ENCODE results near the gene PLA2G3.
A peak's percentile ranks its signal among the peaks of the same experiment; 100 is the strongest.
"Not testable (repeated sequence)": the region's sequence is repeated elsewhere in the genome, so short reads cannot be mapped to it uniquely, and the experiment has no call there.

PLA2G3 gene

GRCh38 chr22:31106731-31107177 is 33.6 kb downstream of the PLA2G3 start:
- DNase-seq (ENCODE audit: insufficient read length, low spot score) (no peak), FAIRE-seq (no peak)
- TF ChIP-seq POLR2A (IDR thresholded peaks at IDR 0.05; ENCODE audit: low read depth, low read length) = no peak

GRCh38 chr22:31106001-31106571 is 34.2 kb downstream of the PLA2G3 start:
- no peak for FAIRE-seq
- TF ChIP-seq POLR2A (IDR thresholded peaks at IDR 0.05; ENCODE audit: low read depth, low read length) = no peak
- no peak for DNase-seq (ENCODE audit: insufficient read length, low spot score)

GRCh38 chr22:31105282-31105929 is 34.9 kb downstream of the PLA2G3 start:
- no peak for TF ChIP-seq POLR2A (IDR thresholded peaks at IDR 0.05; ENCODE audit: low read depth, low read length)
- DNase-seq (ENCODE audit: insufficient read length, low spot score) = no peak
- no peak for FAIRE-seq

DNA sequence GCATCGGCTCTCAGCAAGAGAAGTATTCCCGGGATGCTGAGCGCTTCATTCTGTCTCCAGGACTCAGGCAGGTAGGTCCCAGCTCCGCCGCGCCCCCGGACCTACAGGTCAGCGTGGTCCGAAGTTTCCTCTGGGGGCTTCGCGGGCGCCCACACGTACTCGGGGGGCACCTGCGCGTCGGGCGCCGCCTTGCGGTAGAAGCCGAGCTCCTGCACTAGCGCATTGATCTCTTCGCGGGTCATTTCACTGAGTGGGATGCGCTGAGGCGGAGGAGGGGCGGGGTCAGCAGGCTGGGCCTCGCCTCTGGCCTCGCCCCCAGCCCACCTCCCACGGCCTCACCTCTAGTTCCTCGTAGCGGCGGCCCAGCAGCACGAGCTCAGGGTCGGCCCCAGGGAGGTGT is 35.4 kb downstream of the PLA2G3 start:
- DNase-seq (ENCODE audit: insufficient read length, low spot score) = no peak
- TF ChIP-seq POLR2A (IDR thresholded peaks at IDR 0.05; ENCODE audit: low read depth, low read length) = no peak
- no peak for FAIRE-seq

DNA sequence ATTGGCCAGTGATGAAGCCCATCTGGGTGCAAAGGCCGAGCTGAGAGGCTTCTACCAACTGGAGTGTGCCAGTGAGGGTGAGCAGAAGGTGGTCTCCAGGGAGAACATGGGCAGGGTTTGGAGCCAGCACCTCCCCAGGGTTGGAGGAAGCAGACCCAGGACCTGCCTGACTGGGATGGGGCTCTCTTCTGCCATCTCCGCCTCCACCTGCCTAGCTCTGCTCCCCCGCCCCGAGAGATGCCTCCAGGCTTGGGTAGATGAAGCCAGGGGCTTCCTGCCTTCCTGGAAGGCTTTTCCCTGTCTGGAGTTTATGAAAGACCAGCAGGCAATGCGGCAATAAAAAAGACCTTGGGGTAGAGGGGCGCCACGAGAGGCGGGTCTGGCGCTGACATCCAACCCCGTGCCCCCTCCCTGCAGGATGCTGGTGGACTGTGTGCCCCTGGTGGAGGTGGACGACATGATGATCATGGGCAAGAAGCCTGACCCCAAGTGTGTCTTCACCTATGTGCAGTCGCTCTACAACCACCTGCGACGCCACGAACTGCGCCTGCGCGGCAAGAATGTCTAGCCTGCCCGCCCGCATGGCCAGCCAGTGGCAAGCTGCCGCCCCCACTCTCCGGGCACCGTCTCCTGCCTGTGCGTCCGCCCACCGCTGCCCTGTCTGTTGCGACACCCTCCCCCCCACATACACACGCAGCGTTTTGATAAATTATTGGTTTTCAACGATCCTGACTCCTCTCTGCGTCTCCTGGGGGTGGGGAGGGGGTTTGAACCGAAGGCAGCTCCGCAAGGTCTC is 36.2 kb downstream of the PLA2G3 start:
- no peak for TF ChIP-seq POLR2A (IDR thresholded peaks at IDR 0.05; ENCODE audit: low read depth, low read length)
- FAIRE-seq = no peak

GRCh38 chr22:31103111-31103510 is 37.2 kb downstream of the PLA2G3 start:
- DNase-seq (ENCODE audit: insufficient read length, low spot score) (no peak), FAIRE-seq (no peak)
- TF ChIP-seq POLR2A (IDR thresholded peaks at IDR 0.05; ENCODE audit: low read depth, low read length) = no peak

More for the DNA sequence above, 36.2 kb downstream of the PLA2G3 start:
- no peak for DNase-seq (ENCODE audit: insufficient read length, low spot score)

DNA sequence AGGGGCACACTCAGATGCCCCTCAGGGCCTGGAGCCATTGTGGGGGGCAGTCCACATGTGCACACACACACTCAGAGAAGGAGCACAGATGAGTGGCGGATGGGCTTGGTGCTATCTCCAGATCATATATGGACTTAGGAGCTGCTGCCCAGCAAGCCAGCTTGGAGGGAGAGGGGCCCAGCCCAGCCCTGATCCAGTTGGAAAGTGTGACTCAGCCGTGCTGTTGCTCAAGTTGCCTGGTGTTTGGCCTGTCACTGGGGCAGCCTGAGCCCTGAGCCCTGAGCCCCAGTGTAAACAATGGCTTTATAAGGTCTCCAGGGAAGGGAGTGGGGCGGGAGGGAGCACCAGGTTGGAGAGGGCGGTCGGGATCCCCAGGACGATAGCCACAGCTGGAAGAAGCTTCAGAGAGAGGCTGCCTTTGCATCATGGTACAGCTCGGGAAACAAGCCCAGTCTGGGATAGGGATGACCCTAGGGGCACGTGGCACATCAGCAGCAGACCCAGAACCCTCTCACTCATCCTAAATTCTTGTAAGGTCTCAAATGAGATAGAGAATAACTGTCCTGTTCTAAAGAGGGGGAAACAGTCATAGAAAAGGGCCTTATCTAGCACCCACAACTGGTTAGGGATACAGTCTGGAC is 37.7 kb downstream of the PLA2G3 start:
- no peak for FAIRE-seq
- DNase-seq (ENCODE audit: insufficient read length, low spot score) = peak; percentile 58
- no peak for TF ChIP-seq POLR2A (IDR thresholded peaks at IDR 0.05; ENCODE audit: low read depth, low read length)

DNA sequence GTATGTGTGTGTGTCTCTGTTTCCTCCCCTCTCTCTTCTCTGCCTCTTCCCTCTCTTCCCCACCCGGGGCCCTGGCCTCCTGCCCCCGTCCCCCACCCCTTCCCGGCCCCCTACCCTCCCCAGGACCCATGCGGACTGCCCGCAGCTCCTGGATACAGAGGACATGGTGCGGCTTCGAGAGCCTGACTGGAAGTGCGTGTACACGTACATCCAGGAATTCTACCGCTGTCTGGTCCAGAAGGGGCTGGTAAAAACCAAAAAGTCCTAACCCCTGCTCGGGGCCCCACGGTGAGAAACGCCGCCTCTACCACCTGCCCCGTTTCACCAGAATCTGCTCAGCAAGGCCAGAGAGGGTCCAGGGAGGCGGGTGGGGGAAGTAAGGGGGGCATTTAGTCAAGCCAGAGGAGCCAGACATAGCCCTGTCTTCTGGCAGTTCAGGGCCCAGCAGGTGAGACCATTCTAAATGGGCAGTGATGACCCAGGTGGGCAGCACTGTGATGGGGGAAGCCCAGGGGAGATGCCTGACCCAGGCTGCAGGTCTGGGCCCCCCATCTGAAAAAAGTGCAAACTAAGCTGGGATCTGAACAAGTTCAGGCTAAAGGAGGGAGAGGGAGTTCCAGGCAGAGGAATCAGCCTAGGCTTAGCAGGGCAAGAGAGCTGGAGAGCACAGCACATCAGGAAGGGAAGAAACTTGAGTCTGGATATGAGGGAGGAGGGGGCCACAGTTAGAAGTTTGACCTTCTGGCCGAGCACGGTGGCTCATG is 39.4 kb downstream of the PLA2G3 start:
- FAIRE-seq (no peak), DNase-seq (ENCODE audit: insufficient read length, low spot score) (no peak)
- no peak for TF ChIP-seq POLR2A (IDR thresholded peaks at IDR 0.05; ENCODE audit: low read depth, low read length)

DNA sequence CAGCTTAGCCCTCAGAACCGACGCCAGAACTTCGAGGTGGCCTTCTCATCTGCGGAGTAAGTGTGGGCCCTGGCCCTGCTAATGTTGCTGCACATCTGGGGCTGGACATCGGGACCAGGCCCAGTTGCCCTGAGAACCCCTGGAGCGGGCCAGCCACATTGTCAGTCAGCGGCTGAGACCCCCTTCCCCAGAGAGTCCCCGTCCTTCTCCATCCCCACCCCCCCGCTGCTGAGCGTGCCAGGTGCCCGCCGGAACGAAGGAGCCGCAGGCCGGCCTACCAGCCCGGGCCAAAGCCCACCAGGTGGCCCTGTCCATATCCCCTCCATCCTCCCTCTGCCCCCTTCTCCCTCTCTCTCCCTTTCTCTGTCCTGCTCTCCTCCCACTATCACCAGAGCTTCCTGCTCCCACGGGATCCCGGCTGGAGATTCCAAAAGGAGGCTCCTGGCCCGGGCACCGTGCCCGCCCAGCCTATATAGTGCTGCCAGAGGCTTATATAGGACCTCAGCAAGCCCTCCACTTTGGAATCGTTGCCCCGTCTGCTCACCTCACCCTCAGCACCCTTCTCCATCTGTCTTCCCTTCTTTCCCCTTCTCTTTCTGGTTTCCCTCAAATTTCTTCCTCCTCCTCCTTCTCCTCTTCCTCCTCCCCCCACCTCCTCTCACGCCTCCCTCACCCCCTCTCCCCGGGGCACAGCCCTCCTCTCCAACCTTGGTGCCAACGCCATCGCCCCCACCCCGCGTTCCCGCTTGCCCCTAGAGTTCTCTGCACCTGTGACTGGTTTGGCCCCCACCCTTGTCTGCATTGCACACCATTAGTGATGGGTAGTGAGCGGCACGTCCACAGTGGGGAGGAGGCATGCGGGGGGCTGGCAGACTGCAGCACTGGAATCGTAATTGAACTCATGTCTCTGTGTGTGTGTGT is 40.2 kb downstream of the PLA2G3 start:
- DNase-seq (ENCODE audit: insufficient read length, low spot score) (no peak), FAIRE-seq (no peak)
- TF ChIP-seq POLR2A (IDR thresholded peaks at IDR 0.05; ENCODE audit: low read depth, low read length) = no peak

DNA sequence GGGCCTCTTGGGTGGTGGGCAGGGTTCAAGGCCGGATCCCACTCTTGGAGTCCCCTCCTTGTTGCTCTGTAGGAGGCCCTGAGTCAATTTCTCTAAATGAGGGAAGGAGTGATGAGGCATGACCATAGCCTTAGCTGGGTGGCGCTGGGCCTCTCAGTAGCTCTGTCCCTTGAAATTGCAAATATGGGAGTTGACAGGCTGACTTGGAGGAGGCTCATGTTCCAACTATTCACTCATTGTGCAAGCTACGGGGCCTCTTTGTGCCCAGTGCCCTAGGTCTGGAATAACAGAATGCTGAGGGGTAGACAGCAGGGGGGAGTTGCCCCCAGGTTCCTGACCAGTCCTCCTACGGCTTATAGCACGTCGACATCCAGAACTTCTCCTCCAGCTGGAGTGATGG is 40.9 kb downstream of the PLA2G3 start:
- FAIRE-seq (no peak), DNase-seq (ENCODE audit: insufficient read length, low spot score) (no peak)
- no peak for TF ChIP-seq POLR2A (IDR thresholded peaks at IDR 0.05; ENCODE audit: low read depth, low read length)

GRCh38 chr22:31098632-31099110 is 41.6 kb downstream of the PLA2G3 start:
- DNase-seq (ENCODE audit: insufficient read length, low spot score) (no peak), FAIRE-seq (no peak)
- no peak for TF ChIP-seq POLR2A (IDR thresholded peaks at IDR 0.05; ENCODE audit: low read depth, low read length)

GRCh38 chr22:31097941-31098631 is 42.2 kb downstream of the PLA2G3 start:
- TF ChIP-seq POLR2A (IDR thresholded peaks at IDR 0.05; ENCODE audit: low read depth, low read length) = no peak
- FAIRE-seq = no peak
- no peak for DNase-seq (ENCODE audit: insufficient read length, low spot score)

- DNase-seq (ENCODE audit: insufficient read length, low spot score); FAIRE-seq: not testable (repeated sequence)
Observed at GRCh38 chr22:31097539-31097938, 42.8 kb downstream of the PLA2G3 start.
